ENCODE data around the gene TARBP1.

The TARBP1 gene

DNA sequence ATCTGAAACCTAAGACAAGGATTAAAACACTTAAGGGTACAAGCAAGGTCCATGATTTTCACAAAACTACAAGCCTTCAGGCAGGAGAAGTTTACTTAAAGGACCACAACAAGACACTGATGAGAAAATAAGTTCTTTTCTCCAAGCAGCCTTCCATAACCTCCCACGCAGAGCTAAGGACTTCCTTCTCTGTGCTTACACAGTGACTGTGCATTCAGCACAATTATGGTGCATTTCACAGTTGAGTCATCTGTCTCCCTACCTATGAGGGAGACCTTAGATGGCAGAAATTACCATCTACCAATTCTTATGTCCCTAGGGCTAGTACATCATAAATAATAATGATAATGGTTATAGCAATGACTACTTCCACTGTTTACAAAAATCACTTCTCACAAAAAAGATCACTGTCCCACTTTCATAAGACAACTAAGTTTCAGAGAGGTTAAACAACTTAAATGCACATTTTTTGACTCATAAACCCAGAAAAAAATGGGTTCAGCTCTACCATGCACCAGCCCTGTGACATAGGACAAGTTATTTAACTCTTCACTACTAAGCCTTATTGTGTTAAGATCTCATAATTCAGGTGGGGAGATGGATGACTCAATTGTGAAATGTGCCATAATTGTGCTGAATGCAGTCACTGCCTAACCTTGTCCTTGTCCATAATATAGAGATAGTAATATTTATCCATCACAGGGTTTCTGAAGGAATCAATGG lies 45.3 kb downstream of the TARBP1 start:
- TF ChIP-seq, protein P1, sequence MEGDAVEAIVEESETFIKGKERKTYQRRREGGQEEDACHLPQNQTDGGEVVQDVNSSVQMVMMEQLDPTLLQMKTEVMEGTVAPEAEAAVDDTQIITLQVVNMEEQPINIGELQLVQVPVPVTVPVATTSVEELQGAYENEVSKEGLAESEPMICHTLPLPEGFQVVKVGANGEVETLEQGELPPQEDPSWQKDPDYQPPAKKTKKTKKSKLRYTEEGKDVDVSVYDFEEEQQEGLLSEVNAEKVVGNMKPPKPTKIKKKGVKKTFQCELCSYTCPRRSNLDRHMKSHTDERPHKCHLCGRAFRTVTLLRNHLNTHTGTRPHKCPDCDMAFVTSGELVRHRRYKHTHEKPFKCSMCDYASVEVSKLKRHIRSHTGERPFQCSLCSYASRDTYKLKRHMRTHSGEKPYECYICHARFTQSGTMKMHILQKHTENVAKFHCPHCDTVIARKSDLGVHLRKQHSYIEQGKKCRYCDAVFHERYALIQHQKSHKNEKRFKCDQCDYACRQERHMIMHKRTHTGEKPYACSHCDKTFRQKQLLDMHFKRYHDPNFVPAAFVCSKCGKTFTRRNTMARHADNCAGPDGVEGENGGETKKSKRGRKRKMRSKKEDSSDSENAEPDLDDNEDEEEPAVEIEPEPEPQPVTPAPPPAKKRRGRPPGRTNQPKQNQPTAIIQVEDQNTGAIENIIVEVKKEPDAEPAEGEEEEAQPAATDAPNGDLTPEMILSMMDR (conservative IDR thresholded peaks at IDR 0.05), result no peak

DNA sequence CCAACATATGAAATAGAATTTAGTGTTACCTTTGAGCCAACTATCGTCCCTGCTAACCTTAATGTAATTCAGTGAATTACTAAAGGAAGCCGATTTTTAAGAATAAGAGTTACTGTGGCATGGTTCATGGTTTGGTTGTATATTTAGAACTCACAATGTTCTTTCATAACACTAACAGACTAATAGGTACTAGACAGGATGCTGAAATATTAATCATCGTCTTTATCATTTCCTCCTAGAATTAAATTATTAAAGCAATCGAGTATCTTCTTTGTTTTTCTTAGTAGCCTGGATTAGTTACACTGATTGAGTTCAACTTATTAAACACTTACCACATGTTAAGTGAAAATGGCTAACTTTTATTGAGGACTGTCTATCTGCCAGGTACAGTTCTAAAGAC lies 47.7 kb downstream of the TARBP1 start:
- TF ChIP-seq, protein P1 (conservative IDR thresholded peaks at IDR 0.05), result no peak
- no peak for TF ChIP-seq ZFX (IDR thresholded peaks at IDR 0.05)
- H3K27ac ChIP-seq, result no peak overlapping the region

More for the DNA sequence above, 45.3 kb downstream of the TARBP1 start:
- H3K27ac ChIP-seq, result no peak overlapping the region

DNA sequence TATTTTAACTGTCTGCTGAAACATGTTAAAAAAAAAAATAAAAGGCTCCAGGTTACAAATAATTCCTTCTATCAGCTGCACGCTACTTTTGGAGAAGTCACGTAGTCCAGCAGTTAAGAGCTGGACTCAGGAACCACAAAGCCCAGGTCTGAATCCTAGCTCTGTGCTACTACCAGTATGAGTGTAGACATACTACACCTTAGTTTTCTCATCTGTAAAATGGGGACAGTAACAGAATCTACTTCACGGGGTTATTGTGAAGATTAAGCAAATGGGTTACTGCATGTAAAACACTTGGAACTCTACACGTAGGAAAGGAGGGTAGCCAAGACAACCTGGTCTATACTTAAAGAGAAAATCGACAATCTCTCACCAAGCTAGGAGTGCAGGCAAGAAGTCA lies 48.3 kb downstream of the TARBP1 start:
- H3K27ac ChIP-seq, result no peak overlapping the region
- TF ChIP-seq, protein P1 (conservative IDR thresholded peaks at IDR 0.05), result no peak
- no peak for TF ChIP-seq ZFX (IDR thresholded peaks at IDR 0.05)

DNA sequence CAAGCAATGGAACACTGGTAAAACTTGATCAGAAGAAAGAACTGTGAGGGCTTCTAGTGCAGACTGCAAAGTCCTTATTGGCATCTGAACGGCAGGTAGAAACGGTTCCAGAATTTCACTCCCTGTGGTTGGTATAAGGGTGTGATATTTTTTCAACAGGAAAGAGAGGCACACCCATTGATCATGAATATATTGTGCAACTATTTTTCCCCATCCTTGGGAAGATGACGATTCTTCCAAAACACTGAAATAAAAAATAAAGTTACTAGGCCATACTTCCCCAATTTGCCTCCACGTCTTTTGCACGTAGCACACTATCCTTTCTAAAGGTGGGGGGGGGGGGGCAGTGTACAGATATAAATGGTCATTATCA lies 49.6 kb downstream of the TARBP1 start:
- no peak overlapping the region for H3K27ac ChIP-seq
- TF ChIP-seq, protein P1 (conservative IDR thresholded peaks at IDR 0.05), result no peak
- no peak for TF ChIP-seq ZFX (IDR thresholded peaks at IDR 0.05)

DNA sequence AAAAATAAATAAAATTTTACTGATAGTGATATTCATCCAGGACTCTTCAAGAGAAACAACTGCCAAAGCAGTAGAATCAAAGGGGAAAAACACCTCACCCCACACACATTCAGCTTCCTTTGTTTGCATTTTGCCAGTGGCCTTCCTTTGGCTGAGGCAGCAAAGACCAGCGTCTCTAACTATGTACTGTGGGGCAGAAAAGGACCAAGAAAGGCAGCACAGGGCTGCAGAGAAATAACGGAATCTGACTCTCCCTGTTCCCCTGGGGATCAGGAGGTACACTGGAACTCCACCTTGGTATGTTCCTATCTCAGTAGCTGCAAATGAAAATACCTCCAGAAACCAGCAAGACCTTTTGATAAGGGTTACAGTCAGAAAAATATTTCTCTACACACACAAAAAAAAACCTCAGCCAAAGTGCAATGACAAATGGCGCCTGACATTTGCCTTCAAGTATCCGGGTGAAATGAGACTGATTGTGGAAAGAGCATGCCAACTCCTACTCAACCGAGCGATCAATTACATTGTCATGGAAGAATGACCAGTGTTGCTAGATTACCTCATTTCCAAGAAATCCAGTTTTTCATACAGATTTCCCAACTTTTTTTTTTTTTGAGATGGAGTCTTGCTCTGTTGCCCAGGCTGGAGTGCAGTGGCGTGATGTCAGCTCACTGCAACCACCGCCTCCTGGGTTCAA lies 50.9 kb downstream of the TARBP1 start:
- H3K27ac ChIP-seq, result no peak overlapping the region
- TF ChIP-seq ZFX (IDR thresholded peaks at IDR 0.05), result no peak
- TF ChIP-seq, protein P1 (conservative IDR thresholded peaks at IDR 0.05), result no peak

DNA sequence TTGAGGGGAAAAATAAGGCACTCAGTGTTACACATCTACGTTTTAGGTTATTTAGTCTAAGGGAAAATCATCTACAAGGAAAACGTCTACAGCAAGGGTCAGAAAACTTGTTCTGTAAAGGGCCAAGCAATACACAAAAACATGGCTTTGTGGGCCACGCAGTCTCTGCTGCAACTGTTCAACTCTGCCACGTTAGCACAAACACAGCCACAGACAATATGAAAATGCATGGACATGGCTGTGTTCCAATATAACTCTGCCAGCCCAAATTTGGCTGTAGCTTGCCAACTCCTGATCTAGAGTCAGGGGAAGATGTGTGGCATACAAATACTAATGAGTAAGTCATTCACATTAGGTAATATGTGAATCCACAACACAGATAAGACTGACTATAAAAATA lies 65.0 kb downstream of the TARBP1 start:
- no peak overlapping the region for H3K27ac ChIP-seq
- TF ChIP-seq, protein P1 (conservative IDR thresholded peaks at IDR 0.05), result no peak
- no peak for TF ChIP-seq ZFX (IDR thresholded peaks at IDR 0.05)

DNA sequence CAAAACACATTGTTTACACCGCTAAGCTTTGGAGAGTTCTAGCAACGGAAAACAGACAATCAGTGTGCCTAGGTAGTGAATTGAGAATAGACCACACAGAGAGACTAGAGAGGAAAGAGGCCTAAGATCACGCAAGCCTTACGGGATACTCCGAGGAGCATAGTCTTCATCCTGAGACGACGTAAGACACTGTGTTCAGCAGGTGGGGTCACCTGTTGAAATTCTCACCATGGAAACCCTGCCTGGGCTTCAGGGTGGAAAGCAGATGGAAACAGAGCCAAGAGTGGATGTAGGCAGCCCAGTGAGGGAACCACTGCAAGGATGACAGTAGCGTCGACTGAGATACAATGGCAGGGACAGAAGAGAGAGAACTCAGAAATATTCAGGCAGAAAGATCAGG lies 65.5 kb downstream of the TARBP1 start:
- no peak for TF ChIP-seq ZFX (IDR thresholded peaks at IDR 0.05)
- TF ChIP-seq, protein P1 (conservative IDR thresholded peaks at IDR 0.05), result no peak
- H3K27ac ChIP-seq, result no peak overlapping the region
